HepG2 (cell line): Measurements from ENCODE around the gene DHRS1.

Experiments
- CREB1 ChIP-seq, 2 experiments: fragments of 450-650 bp in 1 of 2; IDR thresholded peaks; 2 replicates each; pipeline ENCODE4 v1.6.1; 2016 to 2017; ENCODE audit warnings: control low read depth in 1 of 2, mild to moderate bottlenecking in 1 of 2, missing compliant biosample characterization in 1 of 2, missing genetic modification characterization in 1 of 2
- ETV6 ChIP-seq: sonication (generic); formaldehyde crosslinking; conservative IDR thresholded peaks from 2 replicates; pipeline ENCODE4 v1.4.0; 2020; ENCODE audit warnings: missing genetic modification reagents
- EZH2 ChIP-seq: conservative IDR thresholded peaks from 2 replicates; pipeline ENCODE4 v1.6.1; 2012; ENCODE audit warnings: mild to moderate bottlenecking, low read depth, low read length, moderate library complexity
- FIP1L1 ChIP-seq: fragments of 200-400 bp; formaldehyde crosslinking; IDR thresholded peaks from 2 replicates; pipeline ENCODE4 v1.6.1; 2018; ENCODE audit warnings: low read depth, mild to moderate bottlenecking, low read length, moderate library complexity, borderline replicate concordance; ENCODE audit not compliant: insufficient read depth
- HDAC2 ChIP-seq: sonication (generic); formaldehyde crosslinking; IDR thresholded peaks from 2 replicates; pipeline ENCODE4 v1.4.0; 2020; ENCODE audit warnings: missing genetic modification reagents
- TBL1XR1 ChIP-seq: fragments of 150-350 bp; IDR thresholded peaks from 2 replicates; pipeline ENCODE4 v1.6.1; 2014; ENCODE audit warnings: borderline replicate concordance, low read length; ENCODE audit not compliant: partially characterized antibody
- ZNF20 ChIP-seq: sonication (generic); formaldehyde crosslinking; IDR thresholded peaks from 2 replicates; pipeline ENCODE4 v1.4.0; 2020; ENCODE audit warnings: mild to moderate bottlenecking, moderate library complexity, missing genetic modification reagents

DNA sequence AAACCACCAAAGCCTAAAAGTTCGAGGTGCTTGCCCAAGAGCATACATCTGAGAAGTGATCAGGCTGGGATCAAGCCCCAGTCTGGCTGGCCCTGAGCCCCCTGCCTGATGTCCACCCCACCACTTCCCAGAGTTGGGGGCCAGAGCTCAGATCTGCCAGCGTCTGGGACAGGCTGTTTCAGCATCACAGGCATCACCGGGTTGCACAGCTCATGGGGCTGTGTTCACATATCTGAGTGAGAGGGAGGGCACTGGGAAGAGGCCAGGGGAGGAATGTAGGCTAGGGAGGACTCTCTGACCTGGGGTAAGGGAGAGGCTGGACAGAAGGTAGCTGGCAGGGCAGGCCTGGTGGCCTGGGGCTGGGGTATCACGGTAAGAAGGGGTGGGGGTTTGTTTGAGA, 42.6 kb downstream of the DHRS1 start:
- TF ChIP-seq CREB1 (IDR thresholded peaks at IDR 0.05) = no peak
- no peak for TF ChIP-seq CREB1 (CRISPR knock-in tag; IDR thresholded peaks at IDR 0.05)
- no peak for TF ChIP-seq ZNF20 (CRISPR knock-in tag)
- no peak for TF ChIP-seq ETV6 (CRISPR knock-in tag)
- TF ChIP-seq HDAC2 (CRISPR knock-in tag) = no peak
- TF ChIP-seq FIP1L1 = no peak
- TF ChIP-seq EZH2 = no peak
- TF ChIP-seq TBL1XR1 = no peak
